Heart right ventricle (tissue), 16 donors: ENCODE data around the gene SNRPD3. TPM values are rescaled to one million over a fixed set of nuclear protein-coding genes. Genes with fewer than 3 reads are reported as not detected.
"Not testable (repeated sequence)": the region's sequence is repeated elsewhere in the genome, so short reads cannot be mapped to it uniquely, and the experiment has no call there.

Experiments used
- ATAC-seq, 8 donors: fragments of 200-7000 bp; cut with Tn5 transposase; one replicate each; pipeline ENCODE4 v1.9.1; 2020; ENCODE audit warnings: mild to moderate bottlenecking in 8 of 8, moderate library complexity in 8 of 8, moderate number of reproducible peaks in 1 of 8
- DNase-seq, 2 donors: peaks; one replicate each; pipeline ENCODE4 v3.0.0-alpha.2; 2020
- H3K27ac ChIP-seq, 10 donors: fragments of 200-600 bp; sonication (generic) in 2 of 10; one replicate each; pipeline versions ENCODE4 v1.5.0 to v1.8.0; 2020 to 2022; ENCODE audit warnings: mild to moderate bottlenecking in 3 of 10
- H3K27me3 ChIP-seq, 7 donors: fragments of 200-600 bp; one replicate each; pipeline ENCODE4 v1.8.0; 2021 to 2022; ENCODE audit warnings: mild to moderate bottlenecking in 2 of 7
- H3K36me3 ChIP-seq, 9 donors: fragments of 200-600 bp; sonication (generic) in 1 of 9; one replicate each; pipeline versions ENCODE4 v1.5.0 to v1.8.0; 2020 to 2022; ENCODE audit warnings: mild to moderate bottlenecking in 2 of 9
- H3K4me1 ChIP-seq, 9 donors: fragments of 200-600 bp; sonication (generic) in 1 of 9; one replicate each; pipeline versions ENCODE4 v1.5.0 to v1.8.0; 2020 to 2022; ENCODE audit warnings: mild to moderate bottlenecking in 4 of 9
- H3K4me3 ChIP-seq, 10 donors: fragments of 200-600 bp; sonication (generic) in 2 of 10; one replicate each; pipeline versions ENCODE4 v1.5.0 to v1.8.0; 2020 to 2022; ENCODE audit warnings: mild to moderate bottlenecking in 7 of 10, moderate library complexity in 2 of 10
- H3K9me3 ChIP-seq, 11 donors: fragments of 200-600 bp in 10 of 11; sonication (generic) in 2 of 11; one replicate each; pipeline versions ENCODE4 v1.5.0 to v1.8.0; 2013 to 2022; ENCODE audit warnings: mild to moderate bottlenecking in 2 of 11, control low read depth in 1 of 11, moderate library complexity in 1 of 11
- CTCF ChIP-seq, 9 donors: fragments of 200-600 bp; sonication (generic) in 2 of 9; IDR thresholded peaks; one replicate each; pipeline versions ENCODE4 v1.5.0 to v1.8.0; 2021 to 2022; ENCODE audit warnings: antibody characterized with exemption in 9 of 9, mild to moderate bottlenecking in 5 of 9, moderate library complexity in 1 of 9
- WGBS, 2 donors: extraction: QIAGEN DNeasy Blood & Tissue Kit; methylation state at CpG; one replicate each; pipeline ENCODE4 v1.1.7; 2013; ENCODE audit warnings: inconsistent platforms in 1 of 2; 5-methylcytosine and 5-hydroxymethylcytosine counted together
- intact Hi-C, 10 donors: fragments of 100-400 bp; cut with DNase I; formaldehyde crosslinking; loops; one replicate each; pipeline versions ENCODE4 v1.11.1 to v1.14.2; 2022
- polyA plus RNA-seq, 2 donors: library from polyadenylated mRNA; stranded (reverse); fragments of 200-250 nt; gene quantifications; one replicate each; pipeline ENCODE4 v1.2.3, GENCODE V29; 2013
- total RNA-seq, 10 donors: library from RNA; stranded (reverse); fragmentation: NEBNext Ultra II Directional in 3 of 10; extraction: Animal tissue kit (Norgen Biotek cat#: 25700) in 3 of 10; gene quantifications; one replicate each; pipeline versions ENCODE4 v1.2.1 to v1.2.4, GENCODE V29; 2021 to 2023
- donor health status: Arrhythmogenic right ventricular cardiomyopathy.
- donor health status: ischemic (EF 13 %, LVEDD 7.1; RV severe dilation, severe dysfunction).
- donor health status: healthy with polysubstance abuse.
- donor health status: DM: no; HTN: yes; CAD: no.
- donor health status: DM: no; HTN: no; CAD: no.
- donor health status: ischemic (EF 25% LVEDD 6.9; RV normal size, moderate dysfunction).
- donor health status: ischemic (EF 25% LVEDD 5.7; RV mildly dilated, moderate dysfunction).
- donor health status: healthy.
- donor health status: DM: yes; HTN: yes; CAD: no.
- donor health status: Ischemic cardiomyopathy.
- donor health status: ischemic (EF 35%, LVEDD 5.7; RV mildly dilated, moderate dysfunction).
- donor health status: nonischemic (EF 11% LVEDD 7.7; RV severe dilation, severe dysfunction).
- donor health status: DM: yes; HTN: yes; CAD: no.
- donor health status: PGD.
- donor health status: ischemic (EF 29% LVEDD 5.4; RV normal size, mild dysfunction).
- donor health status: nonischemic (EF 23%, LVEDD 6.1; RV moderate dilation, normal function).

The SNRPD3 gene
- total and polyA plus RNA-seq, 12 donors = 47.3 to 127 (median 74.0) TPM

- H3K9me3 ChIP-seq = no peaks in the 10 kb centered on the region
- TF ChIP-seq CTCF (IDR thresholded peaks at IDR 0.05) = no peak
- H3K36me3 ChIP-seq = peaks cover 0 to 70% (median 29%) of the 10 kb centered on the region in 9 donors
- intact Hi-C loops = no loop called here
- peaks cover 5 to 84% (median 64%) of the 10 kb centered on the region in 9 donors for H3K4me1 ChIP-seq
- H3K27ac ChIP-seq = peak overlapping the region in 1 of 10 donors; percentile 37
- ATAC-seq (no peak), DNase-seq (no peak)
- no peak overlapping the region for H3K4me3 ChIP-seq
- H3K27me3 ChIP-seq = no peaks in the 10 kb centered on the region
- 98 to 99% methylated on average over 4 of the region's 4 CpGs for WGBS, 2 donors
These were observed 7.0 kb upstream of the SNRPD3 start for GRCh38 chr22:24548812-24549211.

- no peak for TF ChIP-seq CTCF (IDR thresholded peaks at IDR 0.05)
- peak in 2 of 8 donors; percentile 26 to 32 for ATAC-seq
- H3K9me3 ChIP-seq = no peaks in the 10 kb centered on the region
- no peaks in the 10 kb centered on the region for H3K27me3 ChIP-seq
- peaks cover 4 to 74% (median 59%) of the 10 kb centered on the region in 9 donors for H3K4me1 ChIP-seq
- intact Hi-C loops = loop anchor here in 1 of 10 donors (10.0 kb wide), 1 partner anchor 635 kb away; no protein-coding TSS in a partner anchor
- H3K4me3 ChIP-seq = no peak overlapping the region
- DNase-seq = no peak
- H3K36me3 ChIP-seq = peaks cover 0 to 56% (median 25%) of the 10 kb centered on the region in 9 donors
- peak overlapping the region in 9 of 10 donors; percentile 10 to 68 (median 46) for H3K27ac ChIP-seq
- WGBS, 2 donors = 64 to 69% methylated on average over 8 of the region's 8 CpGs
These were observed 5.5 kb upstream of the SNRPD3 start for GRCh38 chr22:24550028-24550901.

- no peak overlapping the region for H3K4me3 ChIP-seq
- ATAC-seq (no peak), DNase-seq (no peak)
- peaks cover 0 to 50% (median 25%) of the 10 kb centered on the region in 9 donors for H3K36me3 ChIP-seq
- H3K27me3 ChIP-seq = no peaks in the 10 kb centered on the region
- WGBS, 2 donors = 69 to 76% methylated on average over 6 of the region's 6 CpGs
- TF ChIP-seq CTCF (IDR thresholded peaks at IDR 0.05) = no peak
- no peaks in the 10 kb centered on the region for H3K9me3 ChIP-seq
- H3K4me1 ChIP-seq = peaks cover 4 to 68% (median 53%) of the 10 kb centered on the region in 9 donors
- H3K27ac ChIP-seq = peak overlapping the region in 9 of 10 donors; percentile 10 to 68 (median 46)
- intact Hi-C loops = loop anchor here in 1 of 10 donors (10.0 kb wide), 1 partner anchor 636 kb away; no protein-coding TSS in a partner anchor
These were observed 4.8 kb upstream of the SNRPD3 start for GRCh38 chr22:24550902-24551435.

GRCh38 chr22:24552503-24553286 lies 3.1 kb upstream of the SNRPD3 start:
- 84 to 85% methylated on average over 10 of the region's 10 CpGs for WGBS, 2 donors
- peaks cover 7 to 79% (median 68%) of the 10 kb centered on the region in 9 donors for H3K4me1 ChIP-seq
- H3K4me3 ChIP-seq = not testable (repeated sequence)

More at GRCh38 chr22:24552503-24553286, 3.1 kb upstream of the SNRPD3 start:
- intact Hi-C loops = loop anchor here in 1 of 10 donors (10.0 kb wide), 1 partner anchor 638 kb away; no protein-coding TSS in a partner anchor
- H3K27ac ChIP-seq = peak overlapping the region in 7 of 10 donors; percentile 97 to 99 (median 98)
- not testable (repeated sequence) for H3K9me3 ChIP-seq, ATAC-seq, DNase-seq, H3K27me3 ChIP-seq
- H3K36me3 ChIP-seq = peaks cover 0 to 36% (median 9%) of the 10 kb centered on the region in 9 donors
